Hematopoietic multipotent progenitor cell treated with erythropoietin and hydrocortisone succinate and interleukin-3 and kit ligand, for 8 days (in vitro differentiated cells): ENCODE data around the gene GIPC1.
"Not testable (repeated sequence)": the region's sequence is repeated elsewhere in the genome, so short reads cannot be mapped to it uniquely, and the experiment has no call there.

Experiments
- DNase-seq: peaks from one replicate; pipeline ENCODE4 v3.0.0-alpha.2; 2015

GIPC1 gene, protein sequence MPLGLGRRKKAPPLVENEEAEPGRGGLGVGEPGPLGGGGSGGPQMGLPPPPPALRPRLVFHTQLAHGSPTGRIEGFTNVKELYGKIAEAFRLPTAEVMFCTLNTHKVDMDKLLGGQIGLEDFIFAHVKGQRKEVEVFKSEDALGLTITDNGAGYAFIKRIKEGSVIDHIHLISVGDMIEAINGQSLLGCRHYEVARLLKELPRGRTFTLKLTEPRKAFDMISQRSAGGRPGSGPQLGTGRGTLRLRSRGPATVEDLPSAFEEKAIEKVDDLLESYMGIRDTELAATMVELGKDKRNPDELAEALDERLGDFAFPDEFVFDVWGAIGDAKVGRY

GRCh38 chr19:14496029-14496833 lies at the start of gene GIPC1:
Gene GIPC1, minus strand, starts transcription at chr19:14496127. Its CDS starts 13,151 bp downstream, at chr19:14482976.
- peak; percentile 89 for DNase-seq

- DNase-seq: no peak
These were observed 49.8 kb upstream of the GIPC1 start for GRCh38 chr19:14545716-14546082.

DNA sequence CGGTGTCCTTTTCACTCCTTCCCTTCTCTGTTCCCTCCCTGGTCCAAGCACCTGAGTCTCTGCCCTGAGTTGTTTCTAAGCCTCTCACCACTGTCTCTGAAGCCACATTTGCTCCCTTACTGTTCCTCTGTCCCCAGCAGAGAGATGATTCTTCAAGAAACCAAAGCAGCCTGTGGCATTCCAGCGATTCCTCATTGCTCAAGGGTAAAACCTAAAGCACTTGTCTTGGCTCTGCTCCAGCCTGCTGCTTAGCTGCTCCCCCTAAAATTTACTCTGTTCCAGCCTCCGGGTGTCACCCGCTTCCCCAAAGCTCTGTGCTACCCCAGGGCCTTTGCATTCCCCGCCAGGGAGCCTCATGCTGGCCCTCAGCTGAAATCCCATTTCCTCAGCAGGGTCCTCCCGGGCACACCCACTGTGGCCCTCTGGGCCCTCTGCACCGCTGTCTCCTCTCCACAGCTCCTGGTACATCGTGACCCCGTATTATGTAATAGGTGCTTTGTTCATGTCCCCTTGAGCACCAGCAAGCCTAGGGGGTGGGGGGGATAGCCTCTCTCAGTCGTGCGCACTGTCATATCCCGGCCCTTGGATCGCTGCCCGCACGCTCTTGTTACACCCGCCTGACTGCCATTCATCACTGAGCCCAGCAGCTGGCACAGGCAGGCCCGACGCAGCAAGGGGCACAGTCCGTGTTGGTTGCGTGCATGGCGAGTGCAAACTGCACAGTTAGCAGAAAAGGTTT lies 49.2 kb upstream of the GIPC1 start:
- no peak for DNase-seq

- no peak for DNase-seq
These were observed 48.1 kb upstream of the GIPC1 start for GRCh38 chr19:14544047-14544446.

DNA sequence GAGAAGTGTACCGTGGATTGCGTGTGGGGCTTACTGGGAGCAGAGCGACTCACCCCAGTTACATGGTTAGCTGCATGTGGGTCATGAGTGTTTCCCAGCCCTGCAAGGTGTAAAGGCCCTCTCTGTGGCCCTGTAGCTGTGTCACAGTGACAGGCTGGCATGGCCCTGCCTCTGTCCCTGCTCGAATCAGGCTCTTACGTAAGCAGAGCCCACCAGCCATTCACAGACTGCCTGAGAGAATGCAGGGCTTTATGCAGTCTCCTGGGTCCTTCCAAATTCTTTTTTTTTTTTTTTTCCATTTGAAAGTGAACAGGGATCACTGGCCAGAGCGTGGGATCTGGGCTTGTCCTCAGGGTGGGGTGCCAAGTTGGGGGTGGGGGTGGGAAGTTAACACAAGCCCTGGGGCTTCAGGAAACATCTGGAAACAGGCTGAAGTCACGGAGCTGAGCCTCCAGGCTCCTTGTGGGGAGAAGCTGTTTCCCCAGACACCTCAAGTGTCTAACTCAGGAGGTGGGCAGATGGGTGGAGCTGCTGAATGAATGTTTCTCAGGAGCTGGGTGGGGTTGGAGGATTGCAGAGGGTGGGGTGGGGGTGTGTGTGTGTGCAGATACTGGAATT lies 46.9 kb upstream of the GIPC1 start:
- DNase-seq: peak; percentile 52

GRCh38 chr19:14541979-14542378 lies 46.1 kb upstream of the GIPC1 start:
- not testable (repeated sequence) for DNase-seq

GRCh38 chr19:14540741-14541525 lies 45.0 kb upstream of the GIPC1 start:
- DNase-seq: no peak

DNA sequence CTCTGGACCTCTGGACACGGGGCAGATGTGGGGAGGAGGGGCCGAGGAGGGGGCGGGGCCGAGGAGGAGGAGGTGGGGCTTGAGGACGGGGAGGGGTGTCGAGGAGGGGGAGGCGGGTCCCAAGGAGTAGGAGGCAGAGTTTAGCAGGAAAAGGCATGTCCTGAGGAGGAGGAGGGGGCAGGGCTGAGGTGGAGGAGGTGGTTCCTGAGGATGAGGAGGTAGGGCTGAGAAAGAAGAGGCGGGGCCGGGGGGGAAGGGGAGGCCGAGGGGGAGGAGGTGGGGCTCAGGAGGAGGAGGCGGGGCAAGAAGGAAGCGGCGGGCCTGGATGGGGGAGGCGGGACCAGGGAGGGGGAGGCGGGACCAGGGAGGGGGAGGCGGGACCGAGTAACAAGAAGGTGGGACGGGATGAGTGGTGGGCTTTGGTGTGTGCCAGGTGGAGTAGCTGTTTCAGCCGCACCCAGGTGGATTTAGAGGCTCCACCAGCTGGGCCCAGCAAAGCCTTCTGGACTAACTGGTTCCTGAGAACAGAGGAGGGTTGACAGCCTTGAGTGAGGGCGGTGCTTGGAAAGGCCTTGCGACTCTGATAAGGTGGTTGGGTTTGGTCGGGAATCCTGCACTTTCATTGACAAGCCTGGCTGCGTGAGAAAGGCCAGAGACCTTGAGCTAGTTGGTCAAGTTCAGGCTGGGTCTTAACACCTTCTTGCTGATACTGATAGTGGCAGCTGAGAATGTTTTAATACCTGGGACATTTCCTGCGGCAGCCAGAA lies 41.2 kb upstream of the GIPC1 start:
- DNase-seq: peak; percentile 95

DNA sequence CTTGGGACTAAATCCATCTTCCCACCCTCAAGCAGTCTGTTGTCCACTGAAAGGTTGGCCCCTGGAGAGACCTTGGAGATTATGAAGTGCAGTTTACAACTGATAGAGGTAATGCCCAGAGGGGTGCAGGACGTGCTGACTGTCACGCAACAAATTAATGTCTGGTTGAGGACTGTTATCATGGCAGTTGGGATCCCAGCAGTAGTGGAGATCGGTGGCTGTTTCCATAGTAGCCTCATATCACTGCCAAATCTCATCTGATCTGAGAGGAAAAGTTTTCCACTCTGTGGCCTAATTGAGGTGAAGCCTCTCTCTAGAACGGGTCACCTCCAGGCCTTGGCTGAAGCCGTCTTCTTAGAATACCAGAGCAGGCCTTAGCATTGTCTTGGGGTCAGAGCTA lies 37.5 kb upstream of the GIPC1 start:
- DNase-seq: no peak

DNA sequence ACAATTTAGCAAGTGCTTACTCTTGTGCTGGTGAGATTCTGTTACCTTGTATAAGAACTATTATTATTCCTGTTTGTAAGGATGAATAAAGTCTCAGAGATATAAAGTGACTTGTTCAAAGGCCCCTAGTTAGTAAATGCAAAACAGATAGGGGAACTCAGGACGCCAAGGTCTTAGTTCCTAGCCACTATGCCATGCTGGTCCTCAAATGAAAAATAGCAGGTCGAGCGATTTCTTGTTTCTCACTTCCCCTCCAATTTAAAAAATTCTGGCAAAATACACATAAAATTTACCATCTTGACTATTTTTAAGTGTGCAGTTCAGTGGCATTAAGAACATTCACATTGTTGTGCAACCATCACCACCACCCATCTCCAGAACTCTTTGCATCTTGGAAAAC lies 34.6 kb upstream of the GIPC1 start:
- no peak for DNase-seq

DNA sequence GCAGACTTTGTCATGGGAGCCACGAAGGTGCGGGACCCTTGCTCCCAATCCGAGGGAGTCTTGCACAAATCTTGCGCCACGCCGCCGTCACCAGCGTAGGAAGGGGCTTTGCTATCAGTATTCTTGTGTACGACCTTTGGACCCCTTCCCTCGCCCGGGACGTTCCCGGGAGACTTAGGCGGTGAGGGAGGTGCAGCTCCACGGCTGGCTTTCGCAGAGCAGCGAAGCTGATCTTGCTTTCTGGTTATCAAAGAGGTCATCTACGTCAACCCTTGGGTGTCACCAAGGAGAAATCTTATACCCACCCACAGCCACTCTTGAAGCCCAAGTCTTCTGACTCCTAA lies 34.0 kb upstream of the GIPC1 start:
- DNase-seq: peak; percentile 51

DNA sequence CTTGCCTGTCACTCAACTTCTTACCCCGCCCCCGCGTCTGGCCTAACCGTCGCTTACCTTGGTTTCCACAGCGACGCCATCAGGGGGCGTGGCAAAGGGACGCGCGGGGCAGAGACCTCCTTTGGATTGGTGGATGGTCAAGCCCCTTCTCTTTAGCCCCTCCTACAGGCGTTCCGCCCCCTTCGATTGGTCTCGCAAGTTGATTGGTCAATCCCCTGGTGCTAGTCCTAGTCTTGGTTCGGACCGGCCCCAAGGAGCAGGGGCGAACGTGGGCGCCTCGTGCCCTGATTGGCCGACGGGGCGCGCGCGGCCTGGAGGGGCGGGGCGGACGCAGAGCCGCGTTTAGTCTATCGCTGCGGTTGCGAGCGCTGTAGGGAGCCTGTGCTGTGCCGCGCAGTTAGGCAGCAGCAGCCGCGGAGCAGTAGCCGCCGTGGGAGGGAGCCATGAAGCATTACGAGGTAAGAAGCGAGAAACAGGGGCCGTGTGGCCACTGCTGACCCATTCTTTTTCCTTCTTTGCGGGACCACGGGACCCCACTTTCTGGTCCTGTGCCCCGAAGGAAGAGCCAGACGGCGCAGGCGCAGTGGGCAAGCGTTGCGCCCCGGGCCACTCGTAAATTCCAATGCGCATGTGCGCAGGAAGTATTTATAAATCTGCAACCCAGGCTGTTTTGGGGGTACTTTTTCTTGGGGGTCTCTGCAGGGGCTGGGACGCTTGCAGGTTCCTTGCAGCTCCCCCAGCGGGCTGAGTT lies 33.5 kb upstream of the GIPC1 start, which contains the start of gene TECR:
TECR (plus strand) TSS at position 341 of the 751 bp plus-strand sequence; CDS start at position 444, 103 bp downstream.
- peak; percentile 100 for DNase-seq

DNA sequence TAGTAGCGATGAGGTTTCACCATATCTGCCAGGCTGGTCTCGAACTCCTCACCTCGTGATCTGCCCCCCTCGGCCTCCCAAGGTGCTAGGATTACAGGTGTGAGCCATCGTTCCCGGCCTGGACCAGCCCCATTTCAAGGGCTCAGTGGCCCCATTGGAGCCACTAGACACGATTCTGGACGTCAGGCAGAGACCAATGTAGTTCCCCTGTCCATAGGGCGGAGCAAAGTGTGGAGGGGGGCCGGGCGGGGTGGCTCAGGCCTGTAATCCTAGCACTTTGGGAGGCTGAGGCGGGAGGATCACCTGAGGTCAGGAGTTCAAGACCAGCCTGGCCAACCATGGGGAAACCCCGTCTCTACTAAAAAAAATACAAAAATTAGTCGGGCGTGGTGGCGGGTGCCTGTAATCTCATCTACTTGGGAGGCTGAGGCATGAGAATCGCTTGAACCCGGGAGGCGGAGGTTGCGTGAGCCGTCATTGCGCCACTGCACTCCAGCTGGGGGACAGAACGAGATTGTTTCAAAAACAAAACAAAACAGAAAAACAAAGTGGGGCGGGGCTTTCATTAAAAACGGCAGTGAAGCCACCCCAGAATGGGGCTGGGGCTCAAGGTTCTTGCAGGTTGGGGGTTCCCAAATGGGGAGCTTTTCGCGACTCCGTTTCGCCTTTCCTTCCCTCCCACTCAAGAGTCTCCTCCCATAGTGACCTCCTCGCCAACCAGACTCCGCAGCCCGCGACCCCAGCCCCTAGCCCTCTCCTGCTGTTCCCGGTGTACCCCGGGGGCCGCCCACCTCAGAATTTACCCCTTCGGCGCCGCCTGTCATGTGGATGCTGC lies 32.7 kb upstream of the GIPC1 start:
- DNase-seq: no peak

DNA sequence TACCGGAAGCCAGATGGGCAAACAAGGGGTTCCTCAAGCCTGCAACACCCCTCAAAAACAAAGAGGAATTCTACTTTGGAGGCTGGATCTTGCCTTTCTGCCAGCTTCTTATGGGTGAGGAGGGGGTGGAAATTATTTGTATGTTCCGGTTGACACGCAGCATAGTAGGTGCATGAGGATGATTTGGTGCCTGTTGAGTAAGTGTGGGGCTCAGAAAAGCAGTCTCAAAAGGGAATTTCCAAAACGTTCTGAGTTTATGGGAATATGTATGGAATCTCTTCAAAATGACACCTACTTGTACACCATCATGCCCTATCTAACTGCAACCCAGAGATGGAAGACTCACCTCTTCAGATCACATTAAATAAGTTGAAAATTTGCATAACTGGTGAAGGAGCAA lies 30.5 kb upstream of the GIPC1 start:
- DNase-seq: no peak

- DNase-seq: no peak
These were observed 29.8 kb upstream of the GIPC1 start for GRCh38 chr19:14525729-14526128.

- no peak for DNase-seq
These were observed 24.6 kb upstream of the GIPC1 start for GRCh38 chr19:14520543-14520942.

GRCh38 chr19:14519860-14520407 lies 24.0 kb upstream of the GIPC1 start:
- no peak for DNase-seq

- DNase-seq: no peak
These were observed 23.4 kb upstream of the GIPC1 start for GRCh38 chr19:14519245-14519859.
